ENCODE measurements around the gene WDR76.
"Not testable (repeated sequence)": the region's sequence is repeated elsewhere in the genome, so short reads cannot be mapped to it uniquely, and the experiment has no call there.

WDR76 gene

DNA sequence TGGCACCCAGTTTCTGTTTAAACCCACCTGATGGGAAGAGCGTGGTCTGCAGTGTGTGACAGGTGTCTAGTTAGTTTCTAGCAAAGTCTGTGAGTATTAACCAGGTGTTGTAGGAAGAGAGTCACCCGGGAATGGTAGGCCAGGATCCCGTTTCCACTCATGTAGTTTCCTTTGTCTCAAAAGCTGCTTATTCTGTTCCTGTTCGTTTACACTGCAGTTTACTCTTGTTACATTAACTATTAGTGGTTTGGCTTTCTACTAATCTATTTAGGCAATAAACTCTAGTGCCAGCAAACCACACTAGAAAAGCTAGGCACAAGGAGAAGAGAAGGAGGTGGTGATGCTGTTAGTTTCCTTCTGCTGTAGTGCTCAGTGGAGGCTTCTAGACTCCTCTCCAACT lies 32.7 kb downstream of the WDR76 start:
- Histone ChIP-seq H3K36me3 (ENCODE audit: insufficient read depth, low read length) (peaks cover 12% of the 10 kb centered on the region), H3K9me3 (ENCODE audit: low read length) (no peaks in the 10 kb centered on the region), H3K4me1 (ENCODE audit: insufficient read depth, low read length) (no peaks in the 10 kb centered on the region), H3K4me3 (ENCODE audit: low read depth in 1 of 2, low read length in 2 of 2) (no peak overlapping the region), H3K27me3 (ENCODE audit: control insufficient read depth in 1 of 2, insufficient read depth in 2 of 2, low read length in 2 of 2) (no peaks in the 10 kb centered on the region), H3K9ac (ENCODE audit: low read length) (no peak overlapping the region), H3K27ac (ENCODE audit: low read depth, low read length) (no peak overlapping the region)

GRCh38 chr15:43866636-43867035 lies 39.8 kb downstream of the WDR76 start:
- H3K36me3 ChIP-seq (ENCODE audit: insufficient read depth, low read length); H3K9ac ChIP-seq (ENCODE audit: low read length); H3K4me3 ChIP-seq (ENCODE audit: low read depth in 1 of 2, low read length in 2 of 2); H3K9me3 ChIP-seq (ENCODE audit: low read length); H3K4me1 ChIP-seq (ENCODE audit: insufficient read depth, low read length); H3K27me3 ChIP-seq (ENCODE audit: control insufficient read depth in 1 of 2, insufficient read depth in 2 of 2, low read length in 2 of 2); H3K27ac ChIP-seq (ENCODE audit: low read depth, low read length): not testable (repeated sequence)

DNA sequence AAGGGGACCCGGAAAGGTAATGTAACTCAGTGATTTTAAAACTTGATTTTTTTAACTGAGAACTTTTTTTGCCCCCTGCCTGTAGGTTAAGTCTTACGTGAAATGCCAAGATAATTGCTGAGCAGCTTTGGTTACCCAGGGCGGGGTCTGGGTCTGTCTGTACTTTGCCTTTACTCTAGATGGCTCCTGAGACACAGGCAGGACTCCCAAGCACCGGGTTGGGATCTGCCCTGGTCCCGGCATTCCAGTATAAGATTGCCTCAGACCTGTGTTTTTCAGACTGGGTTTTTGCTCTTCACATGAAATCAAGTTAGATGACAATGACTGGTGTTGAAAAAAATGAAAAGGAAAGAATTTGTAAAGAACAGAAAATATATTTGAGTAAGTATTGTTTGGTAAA lies 40.3 kb downstream of the WDR76 start:
- no peak overlapping the region for H3K4me3 ChIP-seq (ENCODE audit: low read depth in 1 of 2, low read length in 2 of 2)
- no peaks in the 10 kb centered on the region for H3K9me3 ChIP-seq (ENCODE audit: low read length)
- H3K36me3 ChIP-seq (ENCODE audit: insufficient read depth, low read length): peaks cover 3% of the 10 kb centered on the region
- peaks cover 4% of the 10 kb centered on the region for H3K4me1 ChIP-seq (ENCODE audit: insufficient read depth, low read length)
- no peaks in the 10 kb centered on the region for H3K27me3 ChIP-seq (ENCODE audit: control insufficient read depth in 1 of 2, insufficient read depth in 2 of 2, low read length in 2 of 2)
- no peak overlapping the region for H3K27ac ChIP-seq (ENCODE audit: low read depth, low read length)
- no peak overlapping the region for H3K9ac ChIP-seq (ENCODE audit: low read length)

GRCh38 chr15:43868406-43868805 lies 41.6 kb downstream of the WDR76 start:
- no peak overlapping the region for H3K27ac ChIP-seq (ENCODE audit: low read depth, low read length)
- H3K9ac ChIP-seq (ENCODE audit: low read length): no peak overlapping the region
- H3K4me1 ChIP-seq (ENCODE audit: insufficient read depth, low read length): peaks cover 6% of the 10 kb centered on the region
- no peak overlapping the region for H3K4me3 ChIP-seq (ENCODE audit: low read depth in 1 of 2, low read length in 2 of 2)
- H3K36me3 ChIP-seq (ENCODE audit: insufficient read depth, low read length): peaks cover 3% of the 10 kb centered on the region
- H3K27me3 ChIP-seq (ENCODE audit: control insufficient read depth in 1 of 2, insufficient read depth in 2 of 2, low read length in 2 of 2): no peaks in the 10 kb centered on the region
- H3K9me3 ChIP-seq (ENCODE audit: low read length): no peaks in the 10 kb centered on the region

GRCh38 chr15:43871835-43872234 lies 45.0 kb downstream of the WDR76 start:
- H3K9me3 ChIP-seq (ENCODE audit: low read length): no peaks in the 10 kb centered on the region
- peaks cover 6% of the 10 kb centered on the region for H3K4me1 ChIP-seq (ENCODE audit: insufficient read depth, low read length)
- H3K36me3 ChIP-seq (ENCODE audit: insufficient read depth, low read length): peaks cover 3% of the 10 kb centered on the region
- no peak overlapping the region for H3K27ac ChIP-seq (ENCODE audit: low read depth, low read length)
- H3K4me3 ChIP-seq (ENCODE audit: low read depth in 1 of 2, low read length in 2 of 2): no peak overlapping the region
- H3K27me3 ChIP-seq (ENCODE audit: control insufficient read depth in 1 of 2, insufficient read depth in 2 of 2, low read length in 2 of 2): no peaks in the 10 kb centered on the region
- no peak overlapping the region for H3K9ac ChIP-seq (ENCODE audit: low read length)

- no peaks in the 10 kb centered on the region for H3K36me3 ChIP-seq (ENCODE audit: insufficient read depth, low read length)
- no peak overlapping the region for H3K27ac ChIP-seq (ENCODE audit: low read depth, low read length)
- peaks cover 6% of the 10 kb centered on the region for H3K4me1 ChIP-seq (ENCODE audit: insufficient read depth, low read length)
- no peaks in the 10 kb centered on the region for H3K9me3 ChIP-seq (ENCODE audit: low read length)
- H3K9ac ChIP-seq (ENCODE audit: low read length): no peak overlapping the region
- H3K27me3 ChIP-seq (ENCODE audit: control insufficient read depth in 1 of 2, insufficient read depth in 2 of 2, low read length in 2 of 2): no peaks in the 10 kb centered on the region
- H3K4me3 ChIP-seq (ENCODE audit: low read depth in 1 of 2, low read length in 2 of 2): no peak overlapping the region
Measured at GRCh38 chr15:43872416-43873020, 45.7 kb downstream of the WDR76 start.

DNA sequence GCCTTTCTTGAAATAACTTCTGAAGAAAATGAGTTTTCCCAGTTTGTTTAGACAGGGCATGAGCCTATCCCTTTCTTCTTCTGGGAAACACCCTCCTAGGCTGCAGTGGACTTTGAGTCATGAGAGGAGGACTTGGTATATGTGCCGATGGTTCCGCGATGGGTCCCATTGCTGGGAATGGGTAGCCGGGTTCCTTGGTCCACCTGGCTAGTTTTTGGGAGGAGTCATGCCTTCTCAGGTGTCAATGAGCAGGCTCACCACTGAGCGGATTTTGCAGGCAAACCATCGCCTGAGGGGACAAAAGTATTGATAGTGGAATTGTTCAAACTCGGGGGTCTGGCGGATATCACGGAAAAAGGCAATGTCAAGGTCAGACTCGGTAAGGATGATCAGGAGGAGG lies 46.8 kb downstream of the WDR76 start:
- no peak overlapping the region for H3K27ac ChIP-seq (ENCODE audit: low read depth, low read length)
- peaks cover 6% of the 10 kb centered on the region for H3K4me1 ChIP-seq (ENCODE audit: insufficient read depth, low read length)
- no peak overlapping the region for H3K9ac ChIP-seq (ENCODE audit: low read length)
- H3K27me3 ChIP-seq (ENCODE audit: control insufficient read depth in 1 of 2, insufficient read depth in 2 of 2, low read length in 2 of 2): no peaks in the 10 kb centered on the region
- H3K36me3 ChIP-seq (ENCODE audit: insufficient read depth, low read length): no peaks in the 10 kb centered on the region
- H3K9me3 ChIP-seq (ENCODE audit: low read length): no peaks in the 10 kb centered on the region
- H3K4me3 ChIP-seq (ENCODE audit: low read depth in 1 of 2, low read length in 2 of 2): no peak overlapping the region

DNA sequence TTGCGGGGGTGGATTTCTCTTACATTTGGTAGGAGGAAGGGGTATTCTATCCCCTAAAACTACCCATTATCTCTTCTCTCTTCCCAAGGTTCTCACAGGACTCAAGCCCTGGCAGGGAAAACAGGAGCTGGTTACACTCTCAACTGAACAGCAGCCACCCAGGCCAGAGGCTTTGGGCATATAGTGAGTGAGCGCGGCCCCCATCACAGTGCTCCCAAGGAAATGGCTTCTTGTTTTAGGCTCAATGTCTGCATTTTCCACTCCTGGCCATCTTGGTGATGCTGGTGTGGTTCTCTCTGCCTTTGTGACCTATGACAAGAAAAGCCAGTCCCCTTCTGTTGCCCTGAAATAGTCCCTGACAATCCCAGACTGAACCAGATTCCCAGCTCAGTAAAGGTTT lies 50.1 kb downstream of the WDR76 start:
- no peaks in the 10 kb centered on the region for H3K9me3 ChIP-seq (ENCODE audit: low read length)
- H3K4me1 ChIP-seq (ENCODE audit: insufficient read depth, low read length): peaks cover 4% of the 10 kb centered on the region
- H3K27me3 ChIP-seq (ENCODE audit: control insufficient read depth in 1 of 2, insufficient read depth in 2 of 2, low read length in 2 of 2): no peaks in the 10 kb centered on the region
- H3K36me3 ChIP-seq (ENCODE audit: insufficient read depth, low read length): no peaks in the 10 kb centered on the region
- no peak overlapping the region for H3K4me3 ChIP-seq (ENCODE audit: low read depth in 1 of 2, low read length in 2 of 2)
- H3K27ac ChIP-seq (ENCODE audit: low read depth, low read length): no peak overlapping the region
- H3K9ac ChIP-seq (ENCODE audit: low read length): no peak overlapping the region

- Histone ChIP-seq H3K4me1 (ENCODE audit: insufficient read depth, low read length) (no peaks in the 10 kb centered on the region), H3K36me3 (ENCODE audit: insufficient read depth, low read length) (no peaks in the 10 kb centered on the region), H3K9me3 (ENCODE audit: low read length) (no peaks in the 10 kb centered on the region), H3K27ac (ENCODE audit: low read depth, low read length) (no peak overlapping the region), H3K4me3 (ENCODE audit: low read depth in 1 of 2, low read length in 2 of 2) (no peak overlapping the region), H3K9ac (ENCODE audit: low read length) (no peak overlapping the region), H3K27me3 (ENCODE audit: control insufficient read depth in 1 of 2, insufficient read depth in 2 of 2, low read length in 2 of 2) (no peaks in the 10 kb centered on the region)
Measured at GRCh38 chr15:43877371-43877770, 50.6 kb downstream of the WDR76 start.

- Histone ChIP-seq H3K9me3 (ENCODE audit: low read length) (no peaks in the 10 kb centered on the region), H3K27me3 (ENCODE audit: control insufficient read depth in 1 of 2, insufficient read depth in 2 of 2, low read length in 2 of 2) (no peaks in the 10 kb centered on the region), H3K36me3 (ENCODE audit: insufficient read depth, low read length) (no peaks in the 10 kb centered on the region), H3K4me3 (ENCODE audit: low read depth in 1 of 2, low read length in 2 of 2) (no peak overlapping the region), H3K4me1 (ENCODE audit: insufficient read depth, low read length) (no peaks in the 10 kb centered on the region), H3K9ac (ENCODE audit: low read length) (no peak overlapping the region), H3K27ac (ENCODE audit: low read depth, low read length) (no peak overlapping the region)
Measured at GRCh38 chr15:43878446-43878845, 51.6 kb downstream of the WDR76 start.

GRCh38 chr15:43879386-43880355 lies 52.9 kb downstream of the WDR76 start:
- Histone ChIP-seq H3K27ac (ENCODE audit: low read depth, low read length) (no peak overlapping the region), H3K4me1 (ENCODE audit: insufficient read depth, low read length) (no peaks in the 10 kb centered on the region), H3K4me3 (ENCODE audit: low read depth in 1 of 2, low read length in 2 of 2) (no peak overlapping the region), H3K9me3 (ENCODE audit: low read length) (no peaks in the 10 kb centered on the region), H3K36me3 (ENCODE audit: insufficient read depth, low read length) (no peaks in the 10 kb centered on the region), H3K27me3 (ENCODE audit: control insufficient read depth in 1 of 2, insufficient read depth in 2 of 2, low read length in 2 of 2) (no peaks in the 10 kb centered on the region), H3K9ac (ENCODE audit: low read length) (no peak overlapping the region)

All from muscle layer of colon (tissue), 2 donors.